GM12875 (cell line): ENCODE data around the gene PHAX.
"Not testable (repeated sequence)": the region's sequence is repeated elsewhere in the genome, so short reads cannot be mapped to it uniquely, and the experiment has no call there.

Experiments
- H3K4me3 ChIP-seq: one replicate; pipeline ENCODE4 v1.5.1; 2011; ENCODE audit warnings: low read depth, low read length, control low read depth
- TF ChIP-seq, protein P1 (sequence below): IDR thresholded peaks from 2 replicates; pipeline ENCODE4 v1.5.1; 2011; ENCODE audit warnings: low read depth, mild to moderate bottlenecking, control low read depth, inconsistent platforms, low read length, moderate library complexity, borderline replicate concordance; ENCODE audit not compliant: insufficient read depth

PHAX gene

DNA sequence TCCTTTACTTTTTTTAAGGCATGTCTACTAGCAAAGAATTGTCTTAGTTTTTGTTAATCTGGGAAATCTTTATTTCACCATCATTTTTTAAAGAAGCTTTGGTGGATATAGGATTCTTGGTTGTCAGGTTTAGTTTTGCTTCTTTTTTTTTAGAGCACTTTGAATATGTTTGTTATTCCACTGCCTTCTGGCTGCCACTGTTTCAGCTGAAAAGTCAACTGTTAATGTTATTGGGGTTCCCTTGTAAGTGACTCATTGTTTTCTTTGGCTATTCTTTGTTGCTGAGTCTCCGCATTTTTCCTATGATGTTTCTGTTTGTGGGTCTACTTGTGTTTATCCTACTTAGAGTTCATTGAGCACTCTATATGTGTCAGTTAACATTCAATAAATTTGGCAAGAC, 44.4 kb downstream of the PHAX start:
- H3K4me3 ChIP-seq: no peak overlapping the region
- TF ChIP-seq, protein P1, sequence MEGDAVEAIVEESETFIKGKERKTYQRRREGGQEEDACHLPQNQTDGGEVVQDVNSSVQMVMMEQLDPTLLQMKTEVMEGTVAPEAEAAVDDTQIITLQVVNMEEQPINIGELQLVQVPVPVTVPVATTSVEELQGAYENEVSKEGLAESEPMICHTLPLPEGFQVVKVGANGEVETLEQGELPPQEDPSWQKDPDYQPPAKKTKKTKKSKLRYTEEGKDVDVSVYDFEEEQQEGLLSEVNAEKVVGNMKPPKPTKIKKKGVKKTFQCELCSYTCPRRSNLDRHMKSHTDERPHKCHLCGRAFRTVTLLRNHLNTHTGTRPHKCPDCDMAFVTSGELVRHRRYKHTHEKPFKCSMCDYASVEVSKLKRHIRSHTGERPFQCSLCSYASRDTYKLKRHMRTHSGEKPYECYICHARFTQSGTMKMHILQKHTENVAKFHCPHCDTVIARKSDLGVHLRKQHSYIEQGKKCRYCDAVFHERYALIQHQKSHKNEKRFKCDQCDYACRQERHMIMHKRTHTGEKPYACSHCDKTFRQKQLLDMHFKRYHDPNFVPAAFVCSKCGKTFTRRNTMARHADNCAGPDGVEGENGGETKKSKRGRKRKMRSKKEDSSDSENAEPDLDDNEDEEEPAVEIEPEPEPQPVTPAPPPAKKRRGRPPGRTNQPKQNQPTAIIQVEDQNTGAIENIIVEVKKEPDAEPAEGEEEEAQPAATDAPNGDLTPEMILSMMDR: no peak

DNA sequence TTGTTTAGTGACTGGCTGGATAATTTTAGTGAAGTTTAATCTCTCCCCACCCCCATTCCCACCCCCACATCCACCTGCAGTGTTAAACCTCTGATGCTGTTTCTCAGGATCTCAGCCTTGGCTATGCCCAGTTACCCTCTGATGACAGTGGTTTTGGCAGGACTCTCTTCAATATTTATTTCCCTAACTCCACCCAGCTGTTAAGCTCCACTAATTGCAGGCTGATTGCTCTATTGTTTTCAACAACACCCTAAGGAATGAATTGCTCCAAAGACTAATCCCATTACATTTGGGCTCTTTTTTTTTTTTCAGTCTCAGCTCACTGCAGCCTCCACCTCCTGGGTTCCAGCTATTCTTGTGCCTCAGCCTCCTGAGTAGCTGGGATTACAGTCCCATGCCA, 46.3 kb downstream of the PHAX start:
- TF ChIP-seq, protein P1: no peak
- H3K4me3 ChIP-seq: no peak overlapping the region

DNA sequence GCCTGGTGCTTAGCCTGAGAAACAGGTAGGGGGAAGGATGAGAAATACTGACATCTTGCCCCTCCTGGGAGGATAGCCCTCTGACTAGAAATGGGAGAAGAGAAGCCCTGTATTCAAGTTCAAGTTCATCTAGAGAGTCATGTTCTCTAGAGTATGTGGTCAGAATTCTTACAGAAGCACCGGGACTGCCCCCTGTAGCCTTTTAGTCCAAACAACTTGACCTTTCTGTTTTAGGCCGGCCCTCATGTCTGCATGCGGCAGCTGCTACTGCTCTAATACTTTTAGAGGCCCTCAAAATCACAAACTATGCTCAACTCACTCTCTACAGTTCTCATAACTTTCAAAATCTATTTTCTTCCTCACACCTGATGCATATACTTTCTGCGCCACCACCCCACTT, 47.7 kb downstream of the PHAX start:
- H3K4me3 ChIP-seq: no peak overlapping the region
- TF ChIP-seq, protein P1: no peak

DNA sequence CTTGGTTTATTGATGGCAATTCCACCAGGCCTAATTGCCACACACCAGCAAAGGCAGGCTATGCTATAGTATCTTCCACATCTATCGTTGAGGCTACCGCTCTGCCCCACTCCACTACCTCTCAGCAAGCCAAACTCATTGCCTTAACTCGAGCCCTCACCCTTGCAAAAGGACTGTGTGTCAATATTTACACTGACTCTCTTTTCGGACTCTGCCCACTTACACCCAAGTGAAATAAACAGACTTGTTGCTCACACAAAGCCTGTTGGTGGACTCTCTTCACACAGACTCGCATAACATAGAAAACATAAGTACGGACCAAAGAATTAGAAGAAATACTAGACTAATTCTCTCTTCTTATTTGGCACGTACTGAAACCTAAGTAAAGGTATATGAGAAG, 48.3 kb downstream of the PHAX start:
- not testable (repeated sequence) for H3K4me3 ChIP-seq

DNA sequence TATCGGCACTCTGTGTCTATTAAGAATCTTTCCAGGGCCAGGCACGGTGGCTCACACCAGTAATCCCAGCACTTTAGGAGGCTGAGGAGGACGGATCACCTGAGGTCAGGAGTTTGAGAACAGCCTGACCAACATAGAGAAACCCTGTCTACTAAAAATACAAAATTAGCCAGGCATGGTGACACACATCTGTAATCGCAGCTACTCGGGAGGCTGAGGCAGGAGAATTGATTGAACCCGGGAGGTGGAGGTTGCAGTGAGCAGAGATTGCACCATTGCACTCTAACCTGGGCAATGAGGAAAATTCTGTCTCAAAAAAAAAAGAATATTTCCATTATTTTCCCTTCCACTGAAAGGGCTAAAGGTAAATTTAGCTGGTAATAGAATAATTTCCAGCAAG, 49.0 kb downstream of the PHAX start:
- H3K4me3 ChIP-seq: not testable (repeated sequence)

DNA sequence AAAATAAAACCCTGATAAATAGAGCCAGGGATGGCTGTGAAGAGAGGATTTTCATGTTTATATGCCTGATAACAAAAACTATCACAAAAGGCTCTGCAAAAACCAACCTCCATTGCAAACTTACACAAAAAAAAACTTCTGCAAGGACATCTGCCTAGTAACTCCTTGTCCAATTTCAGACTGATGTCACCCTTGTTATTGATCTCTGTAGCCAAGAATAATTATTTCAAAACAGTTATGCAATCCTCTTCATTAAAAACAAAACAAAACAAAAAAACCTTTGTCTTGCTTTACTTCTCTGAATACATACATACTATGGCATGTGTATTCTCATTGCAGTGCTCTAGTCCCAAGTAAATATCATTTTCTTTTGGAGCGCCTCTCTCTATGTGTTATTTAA, 49.7 kb downstream of the PHAX start:
- TF ChIP-seq, protein P1: no peak
- no peak overlapping the region for H3K4me3 ChIP-seq

DNA sequence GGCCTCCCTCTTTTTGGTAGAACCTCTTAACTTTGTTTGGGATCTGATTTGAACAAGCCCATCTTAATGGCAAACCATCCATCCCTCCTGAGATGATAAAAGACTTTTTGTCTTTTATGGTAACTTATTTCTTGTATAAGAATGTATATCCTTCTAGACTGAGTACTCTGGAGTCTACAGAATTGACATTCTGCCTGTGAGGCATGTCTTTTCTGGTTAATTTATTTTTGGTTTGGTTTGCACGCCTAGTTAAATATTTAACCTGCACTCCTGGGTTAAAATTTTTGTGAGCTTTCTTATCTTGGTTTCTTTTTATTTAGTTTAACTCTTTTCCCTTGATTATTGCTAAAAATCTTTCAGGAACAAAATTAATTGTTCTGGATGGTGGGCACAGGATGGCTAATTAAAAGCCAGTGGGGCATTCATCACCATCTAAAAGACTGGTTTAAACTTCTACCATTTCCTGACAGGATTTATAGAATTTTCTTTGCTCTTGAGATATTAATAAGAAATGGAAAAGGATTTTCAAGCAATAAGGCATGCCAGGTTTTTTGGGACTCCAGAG, 50.3 kb downstream of the PHAX start:
- TF ChIP-seq, protein P1: no peak
- H3K4me3 ChIP-seq: no peak overlapping the region

DNA sequence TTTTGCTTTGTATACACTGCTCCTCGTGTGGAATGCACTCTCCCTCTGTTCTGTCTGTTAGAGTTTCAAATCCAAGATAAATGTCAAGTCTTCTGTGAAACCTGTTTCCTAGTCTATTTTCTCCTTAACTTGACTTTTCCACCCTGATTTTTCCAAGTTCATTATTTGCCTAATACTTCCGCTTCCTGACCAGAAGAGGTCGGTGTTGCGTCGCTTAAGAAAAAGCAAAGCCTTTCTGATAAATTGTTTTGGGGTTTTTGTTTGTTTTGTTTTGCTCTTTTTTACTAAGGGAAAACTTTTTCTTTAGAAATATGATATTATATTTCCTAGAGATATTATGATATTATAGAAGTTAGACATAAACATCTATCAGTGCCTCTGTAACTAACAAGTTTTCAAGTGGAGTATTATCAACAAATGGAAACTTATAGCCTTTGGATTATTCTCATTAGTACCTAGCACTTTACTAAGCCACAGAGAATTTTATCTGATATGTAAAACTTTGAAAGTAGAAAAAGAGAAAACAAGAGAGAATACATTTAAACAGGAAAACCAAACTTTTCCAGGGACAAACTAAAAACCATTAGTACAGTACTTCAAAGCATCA, 55.8 kb downstream of the PHAX start:
- TF ChIP-seq, protein P1: peak; percentile 64
- H3K4me3 ChIP-seq: no peak overlapping the region
